ENCODE data around the gene TEX35.

DNA sequence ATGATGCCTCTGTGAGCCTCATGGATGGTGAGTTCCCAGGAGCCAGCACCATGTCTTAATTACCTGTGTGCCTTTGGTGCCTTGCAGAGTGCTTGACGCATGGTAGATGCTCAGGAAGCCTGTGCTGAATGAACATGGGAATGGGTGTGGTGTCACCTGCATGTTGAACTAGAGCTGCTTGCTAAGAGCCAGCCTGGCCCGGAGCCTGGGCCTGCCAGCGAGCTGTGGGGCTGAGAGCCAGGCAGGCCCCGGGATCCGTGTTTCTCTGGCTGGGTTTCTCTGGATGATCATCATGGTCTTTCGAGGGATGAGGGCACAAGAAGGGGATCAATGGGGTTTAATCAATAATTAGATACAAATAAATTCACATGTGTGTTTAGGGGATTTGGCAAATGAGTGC is 6.7 kb upstream of the TEX35 start:
- no peak for TF ChIP-seq POLR2A (IDR thresholded peaks at IDR 0.05; ENCODE audit: low read depth, low read length)
- no peak for TF ChIP-seq TAF1 (IDR thresholded peaks at IDR 0.05; ENCODE audit: low read depth, low read length)

All from GM12891 (cell line).